NCI-H2196 treated with DMSO at 0.1 percent for 48 hours (cell line): Measurements from ENCODE around the gene ACTR6.
"Not testable (repeated sequence)": the region's sequence is repeated elsewhere in the genome, so short reads cannot be mapped to it uniquely, and the experiment has no call there.

Experiments
- DNase-seq: peaks from one replicate; lab custom pipeline; 2025; ENCODE audit not compliant: unreplicated experiment; lab: John Stamatoyannopoulos, UW

ACTR6 gene

GRCh38 chr12:100219328-100220109, 18.9 kb downstream of the ACTR6 start:
- DNase-seq, result no peak

- no peak for DNase-seq
These were observed 20.9 kb downstream of the ACTR6 start for GRCh38 chr12:100221523-100221922.

GRCh38 chr12:100222173-100222572, 21.6 kb downstream of the ACTR6 start:
- not testable (repeated sequence) for DNase-seq

GRCh38 chr12:100225491-100225890, 24.9 kb downstream of the ACTR6 start:
- no peak for DNase-seq

- no peak for DNase-seq
These were observed 28.5 kb downstream of the ACTR6 start for GRCh38 chr12:100229036-100229635.

GRCh38 chr12:100229876-100230275, 29.3 kb downstream of the ACTR6 start:
- DNase-seq, result no peak

GRCh38 chr12:100231873-100232272, 31.3 kb downstream of the ACTR6 start:
- DNase-seq, result not testable (repeated sequence)

GRCh38 chr12:100234166-100234565, 33.6 kb downstream of the ACTR6 start:
- no peak for DNase-seq

- peak; percentile 34 for DNase-seq
These were observed 34.1 kb downstream of the ACTR6 start for GRCh38 chr12:100234591-100235304.

GRCh38 chr12:100238801-100239200, 38.2 kb downstream of the ACTR6 start:
- no peak for DNase-seq

- no peak for DNase-seq
These were observed 39.0 kb downstream of the ACTR6 start for GRCh38 chr12:100239589-100239988.

- DNase-seq, result no peak
These were observed 42.5 kb downstream of the ACTR6 start for GRCh38 chr12:100243137-100243536.

- no peak for DNase-seq
These were observed 47.1 kb downstream of the ACTR6 start for GRCh38 chr12:100247765-100248164.

- no peak for DNase-seq
These were observed 48.3 kb downstream of the ACTR6 start for GRCh38 chr12:100248886-100249285.

- no peak for DNase-seq
These were observed 49.3 kb downstream of the ACTR6 start for GRCh38 chr12:100249941-100250340.

- DNase-seq, result peak; percentile 30
These were observed 51.3 kb downstream of the ACTR6 start for GRCh38 chr12:100251917-100252316.

GRCh38 chr12:100253437-100253836, 52.8 kb downstream of the ACTR6 start:
- no peak for DNase-seq

- no peak for DNase-seq
These were observed 54.3 kb downstream of the ACTR6 start for GRCh38 chr12:100254876-100255275.

GRCh38 chr12:100258127-100258526, 57.5 kb downstream of the ACTR6 start:
- no peak for DNase-seq

GRCh38 chr12:100263131-100263530, 62.5 kb downstream of the ACTR6 start:
- DNase-seq, result no peak

- not testable (repeated sequence) for DNase-seq
These were observed 64.5 kb downstream of the ACTR6 start for GRCh38 chr12:100265107-100265506.
